GM13977 (cell line): Measurements from ENCODE around the gene RALGAPA2.

ENCODE experiments used
- DNase-seq: peaks from one replicate; pipeline ENCODE4 v3.0.0; 2012; ENCODE audit warnings: low spot score
- in situ Hi-C: fragments of 300-500 bp; cut with MboI; formaldehyde crosslinking; loops from one replicate; pipeline ENCODE4 v1.12.0; 2022; ENCODE audit warnings: low sequenced_read_pairs, low pct_unique_long_range_greater_than_20kb, mixed read lengths, inconsistent platforms; ENCODE audit not compliant: unreplicated experiment
- TF ChIP-seq, protein P1 (sequence below): IDR thresholded peaks from 2 replicates; pipeline ENCODE4 v1.5.1; 2012; ENCODE audit warnings: mild to moderate bottlenecking, control low read depth; ENCODE audit not compliant: insufficient read depth; ENCODE audit errors: extremely low read depth, missing control alignments

RALGAPA2 gene

DNA sequence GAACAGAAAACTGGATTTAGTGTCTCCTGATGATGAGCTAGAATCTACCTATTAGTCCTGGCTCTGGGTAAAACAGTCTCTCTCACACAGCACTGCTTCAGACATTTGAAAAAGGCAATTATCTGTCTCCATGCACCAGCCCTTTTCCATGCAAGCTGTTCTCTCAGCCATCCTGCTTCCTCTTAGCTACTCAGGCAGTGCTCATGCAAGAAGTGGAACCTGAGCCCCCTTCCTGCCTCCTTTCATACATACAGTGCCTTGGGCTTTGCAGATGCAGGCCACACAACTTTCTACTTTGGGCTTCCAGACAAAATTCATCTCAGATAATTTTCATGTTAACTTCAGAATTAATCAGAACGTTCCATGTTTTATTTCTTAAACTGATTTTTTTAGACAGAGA, 151.3 kb downstream of the RALGAPA2 start:
- DNase-seq: no peak
- in situ Hi-C loops: loop anchor here (10.0 to 25.0 kb wide), 2 partner anchors 196 to 474 kb away; partner anchors contain the start of gene INSM1
- TF ChIP-seq, protein P1, sequence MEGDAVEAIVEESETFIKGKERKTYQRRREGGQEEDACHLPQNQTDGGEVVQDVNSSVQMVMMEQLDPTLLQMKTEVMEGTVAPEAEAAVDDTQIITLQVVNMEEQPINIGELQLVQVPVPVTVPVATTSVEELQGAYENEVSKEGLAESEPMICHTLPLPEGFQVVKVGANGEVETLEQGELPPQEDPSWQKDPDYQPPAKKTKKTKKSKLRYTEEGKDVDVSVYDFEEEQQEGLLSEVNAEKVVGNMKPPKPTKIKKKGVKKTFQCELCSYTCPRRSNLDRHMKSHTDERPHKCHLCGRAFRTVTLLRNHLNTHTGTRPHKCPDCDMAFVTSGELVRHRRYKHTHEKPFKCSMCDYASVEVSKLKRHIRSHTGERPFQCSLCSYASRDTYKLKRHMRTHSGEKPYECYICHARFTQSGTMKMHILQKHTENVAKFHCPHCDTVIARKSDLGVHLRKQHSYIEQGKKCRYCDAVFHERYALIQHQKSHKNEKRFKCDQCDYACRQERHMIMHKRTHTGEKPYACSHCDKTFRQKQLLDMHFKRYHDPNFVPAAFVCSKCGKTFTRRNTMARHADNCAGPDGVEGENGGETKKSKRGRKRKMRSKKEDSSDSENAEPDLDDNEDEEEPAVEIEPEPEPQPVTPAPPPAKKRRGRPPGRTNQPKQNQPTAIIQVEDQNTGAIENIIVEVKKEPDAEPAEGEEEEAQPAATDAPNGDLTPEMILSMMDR: no peak

DNA sequence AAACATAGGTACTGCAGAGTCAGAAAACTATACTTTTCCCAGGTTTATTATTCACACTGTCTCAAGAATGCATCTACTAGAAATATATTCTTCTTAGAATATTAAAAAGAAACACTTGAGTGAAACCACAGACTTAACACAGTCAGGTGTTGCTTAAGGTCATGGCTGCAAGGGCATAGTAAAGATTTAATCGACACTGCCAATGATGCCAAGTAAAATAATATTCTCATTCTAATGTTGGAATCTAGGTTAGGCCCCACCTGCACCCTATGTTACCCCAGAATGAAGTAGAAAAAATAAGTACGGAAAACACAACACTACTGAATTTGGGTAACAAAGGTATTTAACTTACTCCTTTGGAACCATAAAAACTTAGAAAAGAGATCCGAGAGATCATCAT, 155.0 kb downstream of the RALGAPA2 start:
- TF ChIP-seq, protein P1: no peak
- no peak for DNase-seq
- in situ Hi-C loops: loop anchor here (25.0 kb wide), 1 partner anchor 470 kb away; no protein-coding TSS in a partner anchor

DNA sequence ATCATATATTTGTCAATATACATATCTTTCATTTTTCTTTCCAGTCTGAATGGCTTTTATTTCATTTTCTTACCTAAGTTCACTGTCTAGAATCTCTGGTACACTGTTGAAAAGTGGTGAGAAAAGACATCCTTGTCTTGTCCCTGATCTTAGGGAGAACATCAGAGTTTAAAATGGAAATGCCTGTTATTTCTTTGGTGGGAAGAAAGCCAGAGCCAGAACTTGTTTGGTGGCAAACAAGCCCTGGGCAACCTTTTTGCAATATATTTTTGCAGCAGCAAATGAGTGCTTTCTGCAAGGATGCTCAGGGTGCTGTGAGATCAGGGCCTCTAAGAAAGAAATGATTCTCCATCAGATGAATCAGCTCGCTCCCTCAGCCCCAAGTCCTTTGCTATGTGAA, 156.6 kb downstream of the RALGAPA2 start:
- no peak for DNase-seq
- in situ Hi-C loops: loop anchor here (25.0 kb wide), 1 partner anchor 469 kb away; no protein-coding TSS in a partner anchor
- TF ChIP-seq, protein P1: no peak

DNA sequence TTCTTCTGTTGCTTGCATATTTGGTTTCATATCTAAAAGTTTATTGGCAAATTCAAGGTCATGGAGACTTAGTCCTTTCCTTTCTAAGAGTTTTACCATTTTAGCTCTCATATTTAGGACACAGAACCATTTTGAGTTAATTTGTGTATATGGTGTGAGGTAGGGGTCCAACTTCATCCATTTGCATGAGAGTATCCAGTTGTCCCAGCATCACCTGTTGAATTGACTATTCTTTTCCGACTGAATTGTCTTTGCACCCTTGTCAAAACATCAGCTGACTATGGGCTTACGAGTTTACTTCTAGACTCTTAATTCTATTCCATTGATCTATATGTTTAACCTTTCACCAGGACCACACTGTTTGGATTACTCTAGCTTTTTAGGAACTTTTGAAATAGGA, 157.5 kb downstream of the RALGAPA2 start:
- TF ChIP-seq, protein P1: no peak
- no peak for DNase-seq
- in situ Hi-C loops: loop anchor here (25.0 kb wide), 1 partner anchor 468 kb away; no protein-coding TSS in a partner anchor

DNA sequence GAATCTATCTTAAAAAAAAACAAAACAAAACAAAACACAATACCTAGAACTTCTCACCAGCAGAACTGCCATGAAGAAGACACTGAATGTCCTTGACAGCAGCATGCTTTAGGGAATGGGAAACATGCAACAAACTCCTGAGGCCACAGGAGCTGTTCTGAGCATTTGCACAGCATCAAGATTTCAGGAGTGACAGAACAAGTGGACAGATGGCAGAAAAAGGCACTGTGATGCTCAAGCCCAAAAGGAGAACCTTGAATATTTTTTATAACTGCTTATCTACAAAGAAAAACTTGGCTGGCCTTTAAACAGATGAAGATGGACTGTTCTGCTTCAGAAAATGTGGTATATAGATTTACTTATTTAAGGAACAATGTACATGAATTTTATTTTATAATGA, 158.9 kb downstream of the RALGAPA2 start:
- in situ Hi-C loops: loop anchor here (25.0 kb wide), 1 partner anchor 466 kb away; no protein-coding TSS in a partner anchor
- no peak for DNase-seq
- TF ChIP-seq, protein P1: no peak

DNA sequence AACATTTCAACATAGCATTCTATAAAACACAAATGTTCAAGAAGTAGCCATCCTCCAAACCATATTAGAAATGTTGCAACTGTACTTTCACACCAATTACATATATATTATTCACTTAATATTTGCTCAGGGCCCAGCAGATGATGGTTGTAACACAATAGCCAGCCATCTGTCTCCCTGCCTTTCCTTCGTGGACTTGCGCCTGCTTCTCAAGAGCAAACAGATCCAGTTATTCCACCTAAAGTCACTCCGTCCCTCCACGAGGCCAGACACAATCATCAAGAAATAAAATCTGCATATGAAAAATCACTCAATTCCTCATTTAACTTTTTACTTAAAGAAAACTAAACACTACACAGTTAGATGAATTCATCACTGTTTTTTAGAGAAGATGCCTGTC, 160.4 kb downstream of the RALGAPA2 start:
- in situ Hi-C loops: loop anchor here (25.0 kb wide), 1 partner anchor 465 kb away; no protein-coding TSS in a partner anchor
- DNase-seq: no peak

More for the DNA sequence above, 160.4 kb downstream of the RALGAPA2 start:
- TF ChIP-seq, protein P1: no peak
